Measurements from ENCODE around the gene SCYGR8.

SCYGR8 gene

DNA sequence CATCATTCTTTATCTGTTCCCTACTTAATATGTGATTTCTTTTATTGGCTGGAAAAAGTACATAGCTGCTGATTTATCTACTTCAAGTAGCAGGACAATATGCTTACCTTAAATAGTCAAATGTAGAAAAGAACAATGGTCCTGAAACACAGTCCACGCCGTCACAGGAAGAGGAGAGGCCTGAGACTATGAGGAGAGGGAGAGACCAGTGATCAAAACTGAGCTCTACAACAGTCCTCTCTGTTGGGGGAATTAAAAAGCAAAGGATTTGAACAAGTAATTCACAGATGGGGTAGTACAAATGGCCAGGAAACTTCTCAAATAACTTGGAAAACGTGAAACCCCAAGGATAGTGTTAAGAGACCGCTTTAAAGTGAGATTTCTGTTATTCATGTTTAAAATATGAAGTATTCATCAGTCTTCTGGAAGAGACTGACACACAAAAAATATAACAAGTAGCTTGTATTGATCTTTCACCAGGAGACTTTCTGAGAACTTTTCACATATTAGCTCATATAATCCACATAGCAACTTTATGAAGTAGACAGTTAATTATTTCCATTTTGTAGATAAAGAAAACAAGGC is 20.2 kb downstream of the SCYGR8 start:
- DNase-seq, result no peak

DNA sequence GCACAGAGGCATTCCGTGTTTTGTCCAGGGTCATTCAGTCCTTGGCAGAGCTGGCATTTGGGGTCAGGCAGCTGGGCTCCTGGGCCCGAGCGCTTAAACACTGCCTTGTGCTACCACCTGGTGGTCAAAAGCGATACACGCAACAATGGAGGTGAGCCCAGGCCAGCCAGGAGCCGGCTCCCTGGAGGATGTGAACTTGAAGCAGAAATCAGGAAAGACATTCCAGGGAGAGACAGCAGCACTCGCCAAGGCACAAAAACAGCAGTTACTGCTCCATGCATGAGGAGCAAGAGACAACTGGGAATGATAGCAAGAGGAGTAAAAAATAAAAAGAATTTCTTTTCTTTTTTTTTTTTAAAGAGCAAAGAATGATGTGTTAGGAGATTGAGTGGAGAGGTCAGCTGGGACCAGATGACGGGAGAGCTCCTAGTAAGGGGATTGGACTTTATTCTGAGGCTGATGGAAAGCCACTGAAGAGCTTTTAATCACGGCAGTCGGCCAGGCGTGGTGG is 20.7 kb downstream of the SCYGR8 start:
- DNase-seq, result peak; percentile 15 to 71

DNA sequence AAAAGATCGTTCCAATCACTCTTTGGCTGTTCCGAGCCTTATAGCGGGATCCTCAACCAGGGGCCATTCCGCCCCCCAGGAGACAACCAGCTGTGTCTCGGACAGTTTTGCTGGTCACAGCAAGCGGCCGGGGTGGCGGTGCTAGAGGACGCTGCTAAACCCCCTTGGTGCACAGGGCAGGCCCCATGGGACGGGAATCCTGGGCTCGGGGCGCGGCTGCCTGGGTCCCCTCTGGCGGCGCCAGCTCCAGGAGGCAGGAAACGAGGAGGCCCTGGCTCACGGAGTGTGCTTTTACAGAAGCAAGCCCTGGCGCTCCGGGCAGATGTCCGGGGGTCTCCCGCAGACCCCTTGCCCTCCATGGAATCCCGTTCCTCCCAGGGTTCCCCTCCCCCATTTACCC is 22.1 kb downstream of the SCYGR8 start:
- no peak for DNase-seq

DNA sequence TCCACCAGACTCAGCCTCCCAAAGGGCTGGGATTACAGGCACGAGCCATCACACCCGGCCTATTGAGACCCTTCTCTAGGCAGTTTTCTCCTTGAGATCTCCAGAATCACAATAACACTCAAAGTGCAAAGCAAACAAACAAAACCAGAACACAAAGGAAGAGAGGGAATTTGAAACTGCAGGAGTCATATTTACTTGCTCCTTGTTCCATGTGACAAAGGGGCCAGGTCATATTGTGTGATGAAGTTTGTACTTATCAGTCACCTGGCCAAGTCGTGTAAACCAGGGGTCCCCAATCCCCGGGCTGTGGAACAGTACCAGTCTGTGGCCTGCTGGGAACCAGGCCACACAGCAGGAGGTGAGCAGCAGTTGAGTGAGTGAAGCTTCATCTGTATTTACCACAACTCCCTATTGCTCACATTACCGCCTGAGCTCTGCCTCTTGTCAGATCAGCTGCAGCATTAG is 26.5 kb downstream of the SCYGR8 start:
- no peak for DNase-seq

DNA sequence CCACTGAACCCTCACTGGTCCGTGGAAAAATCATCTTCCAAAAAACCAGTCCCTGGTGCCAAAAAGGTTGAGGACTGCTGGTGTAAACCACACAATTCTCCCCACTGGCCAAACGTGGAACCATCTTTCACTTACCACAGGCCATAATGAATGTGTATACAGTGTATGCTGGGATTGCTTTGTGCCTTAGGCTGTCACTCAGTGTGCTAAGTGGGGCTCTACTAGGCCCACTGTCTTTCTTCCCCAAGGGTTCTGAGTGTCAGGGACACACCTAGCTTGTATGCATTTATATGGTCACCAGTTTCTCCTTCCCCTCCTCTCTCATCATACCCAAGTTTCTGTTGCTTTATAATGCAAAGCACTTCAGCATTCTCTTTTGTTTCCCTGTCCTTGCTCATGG is 27.2 kb downstream of the SCYGR8 start:
- DNase-seq, result no peak

DNA sequence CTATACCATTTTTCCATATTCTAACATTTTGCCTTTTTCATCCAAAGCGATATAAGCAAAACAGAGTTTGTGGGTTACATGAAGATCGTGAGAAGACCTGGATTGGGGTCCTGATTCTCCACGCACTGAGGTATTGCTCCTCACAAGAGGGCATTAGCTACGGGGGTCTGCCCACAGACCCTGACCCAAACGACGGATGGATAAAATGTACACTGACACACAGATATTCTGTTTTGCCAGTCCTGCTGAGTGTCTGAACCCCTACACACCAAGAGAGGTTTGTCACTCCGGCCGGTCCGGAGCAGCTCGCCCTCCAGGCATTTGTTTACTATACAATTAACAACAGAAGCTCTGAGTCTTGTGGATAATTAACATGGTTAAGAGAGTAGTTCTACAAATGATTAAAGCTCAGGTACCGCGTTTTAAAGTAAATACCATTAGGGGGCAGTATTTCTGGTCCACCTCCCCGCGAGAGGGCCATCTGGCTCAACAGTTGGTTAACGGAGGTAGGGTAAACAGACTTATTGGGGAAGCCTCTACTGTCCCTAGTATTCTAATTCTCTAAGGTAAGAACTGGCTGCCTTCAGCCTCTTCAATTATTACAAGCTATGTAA is 28.4 kb downstream of the SCYGR8 start:
- DNase-seq, result peak; percentile 2 to 62

DNA sequence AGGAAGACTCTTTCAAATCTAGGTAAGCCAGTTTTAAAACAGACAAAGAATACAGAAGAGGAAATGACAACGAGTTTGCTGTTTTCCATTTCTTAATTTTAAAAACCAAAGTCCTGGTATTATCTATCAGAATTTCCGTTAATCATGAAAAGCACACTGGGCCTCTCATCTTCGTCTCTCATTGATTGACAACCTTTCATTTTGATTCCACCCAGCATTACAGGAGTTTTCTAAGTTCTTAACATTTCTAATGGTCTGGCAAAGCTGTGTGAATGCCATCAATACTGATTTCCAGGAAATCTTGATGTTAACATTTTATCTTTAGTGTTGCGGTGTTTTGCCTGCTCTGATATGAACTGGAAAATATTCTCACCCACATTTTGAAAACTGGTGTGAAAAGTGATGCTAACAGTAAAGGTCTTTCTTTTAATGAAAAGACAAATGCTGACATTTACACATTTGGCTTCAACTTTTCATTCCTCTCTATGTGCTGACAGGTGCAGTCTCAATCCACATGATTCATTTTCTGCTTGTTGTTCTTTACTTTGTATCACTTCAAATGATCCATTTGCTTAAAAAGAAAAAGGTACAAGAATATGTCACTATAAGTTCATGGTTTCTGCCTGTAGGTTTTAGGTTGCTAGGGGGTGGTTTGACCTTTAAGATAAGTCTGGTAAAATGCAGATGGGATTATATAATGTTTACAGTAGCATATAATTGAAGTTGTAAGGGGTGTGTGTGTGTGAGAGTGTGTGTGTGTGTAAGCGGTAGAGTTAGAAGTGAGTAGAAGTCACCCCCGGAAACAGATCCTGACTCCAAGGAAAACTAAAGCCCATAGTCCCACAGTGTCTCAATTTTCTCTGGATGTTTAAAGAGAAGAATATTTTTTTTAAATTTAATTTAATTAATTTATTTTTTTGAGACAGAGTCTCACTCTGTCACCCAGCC is 29.5 kb downstream of the SCYGR8 start:
- DNase-seq, result no peak

DNA sequence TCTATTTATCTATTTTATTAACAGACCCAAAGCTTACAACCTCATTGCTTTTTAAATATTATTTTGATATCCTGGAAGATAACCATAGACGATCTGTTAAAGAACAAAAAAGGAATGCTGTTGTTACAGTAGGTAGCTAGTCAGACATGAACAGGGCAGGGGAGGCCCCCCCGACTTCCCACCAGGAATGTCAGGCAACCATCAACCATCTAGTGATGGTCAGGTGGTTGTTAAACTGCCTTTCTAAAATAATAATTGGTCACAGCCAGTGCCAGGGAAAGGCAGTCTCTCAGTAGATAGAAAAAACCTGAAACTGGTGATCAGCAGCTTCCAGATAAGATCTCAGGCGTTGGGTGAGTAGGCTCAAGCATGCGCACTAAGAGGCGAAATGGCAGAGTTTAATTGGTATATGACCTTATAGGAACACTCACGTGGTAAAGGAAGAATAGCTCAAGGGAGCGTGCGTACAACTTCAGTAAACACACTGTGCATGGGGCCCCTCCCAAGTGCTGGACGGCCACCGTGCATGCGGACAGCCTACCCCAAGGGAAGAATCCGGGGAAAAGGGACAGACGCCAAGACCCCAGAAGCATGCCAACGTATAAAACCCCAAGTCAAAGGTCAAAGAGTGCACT is 35.4 kb downstream of the SCYGR8 start:
- no peak for DNase-seq

DNA sequence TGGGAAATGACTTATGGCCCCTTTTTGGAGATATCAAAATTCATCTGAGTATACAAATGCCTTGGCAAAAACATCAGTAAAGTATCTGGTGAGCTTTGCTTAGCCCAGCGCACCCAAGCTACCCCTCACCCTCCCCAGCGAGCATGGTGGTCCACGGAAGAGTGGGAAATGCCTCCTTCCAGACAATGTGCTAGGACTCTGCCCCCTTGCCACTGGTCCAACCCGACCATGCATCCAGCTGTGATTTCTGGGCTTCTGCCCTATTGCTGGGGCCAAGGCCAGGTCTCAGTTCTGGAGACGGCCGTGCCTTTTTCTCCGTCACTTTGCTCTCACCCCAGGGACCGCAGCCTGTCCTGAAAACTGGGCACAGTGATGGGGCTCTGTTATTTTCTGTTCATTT is 36.1 kb downstream of the SCYGR8 start:
- no peak for DNase-seq

DNA sequence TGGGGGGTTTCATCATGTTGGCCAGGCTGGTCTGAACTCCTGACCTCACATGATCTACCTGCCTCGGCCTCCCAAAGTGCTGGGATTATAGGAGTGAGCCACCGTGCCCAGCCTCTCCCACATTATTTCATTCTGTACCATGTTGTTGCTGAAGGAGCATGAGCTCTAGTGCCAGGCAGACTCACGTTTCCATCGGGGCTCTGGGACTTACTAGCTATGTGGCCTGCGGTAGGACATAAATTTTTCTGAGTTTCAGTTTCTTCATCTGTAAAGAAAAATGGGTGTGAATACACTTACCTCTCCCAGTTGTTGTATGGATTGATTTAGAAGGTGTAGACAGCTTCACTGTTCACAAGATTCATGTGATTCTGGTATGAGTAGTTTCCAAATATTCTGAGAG is 37.1 kb downstream of the SCYGR8 start:
- DNase-seq, result no peak

DNA sequence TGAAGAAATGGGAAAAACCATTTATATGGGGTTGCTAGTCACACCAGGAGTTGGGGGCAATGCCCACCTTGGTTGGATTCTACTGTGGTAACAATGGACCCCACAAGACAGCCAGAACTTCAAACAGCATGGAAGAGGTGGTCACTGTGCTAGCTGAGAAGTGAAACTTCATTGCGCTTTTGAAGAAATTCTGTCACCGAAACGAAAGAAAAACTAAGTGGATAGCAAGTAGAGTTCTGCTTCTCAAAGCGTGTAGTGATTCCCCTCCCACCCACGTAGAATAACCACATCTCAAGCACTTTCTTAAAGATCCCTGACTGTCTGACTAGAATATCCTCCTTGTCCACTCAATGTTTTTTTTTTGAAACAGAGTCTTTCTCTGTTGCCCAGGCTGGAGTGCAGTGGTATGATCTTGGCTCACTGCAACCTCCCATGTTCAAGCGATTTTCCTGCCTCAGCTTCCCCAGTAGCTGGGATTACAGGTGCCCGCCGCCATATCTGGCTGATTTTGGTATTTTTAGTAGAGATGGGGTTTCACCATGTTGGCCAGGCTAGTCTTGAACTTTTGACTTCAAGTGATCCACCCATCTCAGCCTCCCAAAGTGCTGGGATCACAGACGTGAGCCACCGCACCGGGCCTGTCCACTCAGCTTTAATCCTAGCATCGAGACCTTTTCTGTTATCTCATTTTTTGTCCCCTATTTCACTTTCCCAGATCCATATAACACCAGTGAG is 37.9 kb downstream of the SCYGR8 start:
- DNase-seq, result no peak

DNA sequence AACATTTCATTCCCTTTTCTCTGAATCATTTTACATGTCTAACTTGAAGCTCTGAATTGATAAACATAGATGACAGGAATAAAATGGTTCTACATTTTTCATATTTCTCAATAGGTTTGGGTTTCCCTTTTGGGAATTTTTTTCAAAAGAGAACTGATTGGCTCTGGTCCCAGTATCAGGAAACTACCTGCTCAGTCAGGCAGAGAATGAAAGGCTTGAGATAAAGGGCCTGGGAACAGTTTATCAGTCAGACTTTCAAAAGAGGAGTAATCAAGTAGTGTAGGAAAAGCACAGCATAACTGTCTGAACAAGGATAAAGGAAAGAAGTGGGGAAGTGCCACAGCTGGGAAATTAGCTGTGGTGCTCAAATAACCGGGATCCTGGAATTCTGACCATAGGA is 39.6 kb downstream of the SCYGR8 start:
- no peak for DNase-seq

DNA sequence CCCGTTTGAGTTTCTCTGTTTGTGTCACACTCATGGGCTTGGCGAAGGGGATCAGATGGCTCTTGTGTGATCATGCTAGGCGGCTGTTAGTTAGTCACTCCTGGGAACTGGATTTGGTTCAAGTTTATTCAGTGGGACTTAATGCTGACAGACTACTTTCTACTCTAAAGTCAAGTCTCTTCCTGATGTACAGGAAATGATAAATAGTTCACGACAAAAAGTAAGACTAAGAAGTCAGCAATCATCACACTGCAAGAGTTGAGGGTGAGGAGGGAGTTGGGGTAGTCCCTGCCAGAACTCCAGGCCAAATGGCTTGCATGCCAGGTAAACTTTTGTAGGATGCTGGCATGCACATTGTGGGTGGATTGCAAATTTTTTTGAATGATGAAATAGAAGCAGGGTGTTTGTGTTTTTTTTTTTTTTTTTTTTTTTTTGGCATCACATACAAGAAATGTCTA is 42.9 kb downstream of the SCYGR8 start:
- no peak for DNase-seq

DNA sequence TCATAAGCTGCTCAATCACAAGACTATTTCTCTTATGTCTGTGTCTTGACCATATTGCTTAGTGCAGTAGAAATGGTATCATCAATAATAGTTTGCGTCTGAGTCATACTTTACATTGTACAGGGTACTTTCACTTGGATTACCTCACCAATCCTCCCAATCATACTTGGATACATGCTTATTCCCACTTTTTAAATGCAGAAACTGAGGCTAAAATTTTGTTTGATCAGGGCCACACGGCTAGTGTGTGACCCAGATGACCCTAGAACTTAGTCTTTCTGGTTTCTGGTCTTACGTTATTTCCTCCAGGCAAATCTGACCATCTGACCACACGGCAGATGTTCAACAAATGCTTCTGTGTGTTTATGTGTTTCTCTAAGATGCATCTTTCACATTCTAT is 44.1 kb downstream of the SCYGR8 start:
- DNase-seq, result no peak

DNA sequence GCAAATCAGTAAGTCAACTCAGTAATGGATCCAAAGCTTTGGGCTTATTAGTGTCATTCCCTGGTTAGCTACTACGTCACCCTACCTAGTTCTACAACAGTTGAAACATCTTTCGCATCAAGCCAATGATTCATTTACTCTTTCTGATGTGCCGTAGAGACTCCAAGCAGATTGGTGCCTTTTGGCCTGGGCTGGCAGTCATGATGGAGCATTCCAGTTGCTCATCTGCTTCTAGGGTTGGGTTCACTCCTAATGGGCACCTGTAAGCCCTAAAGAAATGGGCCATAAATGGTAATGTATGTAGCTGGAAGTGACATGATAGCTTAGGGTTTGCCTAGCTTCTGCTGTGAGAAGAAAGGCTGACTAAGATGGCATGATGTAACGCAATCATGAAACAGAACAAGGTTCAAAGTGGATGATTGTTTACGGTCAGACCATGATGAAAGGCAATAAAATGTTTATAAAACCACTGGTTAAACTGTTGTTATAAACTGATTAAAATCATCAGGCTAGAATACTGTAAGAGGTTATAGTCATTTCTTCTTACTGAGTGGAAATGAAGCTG is 47.5 kb downstream of the SCYGR8 start:
- DNase-seq, result no peak
